GM12892 (cell line): ENCODE results near the gene ZBTB40.

Experiments used
- DNase-seq: peaks from one replicate; pipeline ENCODE4 v3.0.0; 2011; ENCODE audit not compliant: insufficient read length
- FAIRE-seq: peaks from 2 replicates; lab custom pipeline; 2011; peaks lifted over from hg19 to GRCh38; lab: Jason Lieb, UNC
- POLR2A ChIP-seq: IDR thresholded peaks from 2 replicates; pipeline ENCODE4 v1.6.1; 2011; ENCODE audit warnings: low read depth, low read length, control low read depth
- POLR2AphosphoS5 ChIP-seq: IDR thresholded peaks from 2 replicates; pipeline ENCODE4 v1.6.1; 2011; ENCODE audit warnings: low read depth, low read length, control low read depth
- TAF1 ChIP-seq: IDR thresholded peaks from 2 replicates; pipeline ENCODE4 v1.6.1; 2011; ENCODE audit warnings: low read depth, mild to moderate bottlenecking, control low read depth, low read length, borderline replicate concordance

The ZBTB40 gene

GRCh38 chr1:22500058-22500457, 48.4 kb downstream of the ZBTB40 start:
- TF ChIP-seq POLR2A (no peak), POLR2AphosphoS5 (no peak), TAF1 (no peak)
- no peak for FAIRE-seq
- no peak for DNase-seq

- no peak for FAIRE-seq
- TF ChIP-seq POLR2AphosphoS5 (no peak), TAF1 (no peak), POLR2A (no peak)
- DNase-seq = no peak
Measured at GRCh38 chr1:22500471-22500870, 48.8 kb downstream of the ZBTB40 start.

- DNase-seq = no peak
- TF ChIP-seq POLR2AphosphoS5 (no peak), POLR2A (no peak), TAF1 (no peak)
- FAIRE-seq = no peak
Measured at GRCh38 chr1:22502202-22502601, 50.6 kb downstream of the ZBTB40 start.

- FAIRE-seq (no peak), DNase-seq (no peak)
- no peak for TF ChIP-seq POLR2AphosphoS5
- TF ChIP-seq POLR2A = no peak
- TF ChIP-seq TAF1 = no peak
Measured at GRCh38 chr1:22503721-22504410, 52.2 kb downstream of the ZBTB40 start.

GRCh38 chr1:22506130-22506692, 54.6 kb downstream of the ZBTB40 start:
- TF ChIP-seq POLR2AphosphoS5 (no peak), POLR2A (no peak), TAF1 (no peak)
- FAIRE-seq (no peak), DNase-seq (no peak)

GRCh38 chr1:22507587-22507986, 55.9 kb downstream of the ZBTB40 start:
- no peak for TF ChIP-seq POLR2A
- TF ChIP-seq POLR2AphosphoS5 = no peak
- no peak for TF ChIP-seq TAF1

GRCh38 chr1:22508329-22508728, 56.7 kb downstream of the ZBTB40 start:
- DNase-seq (no peak), FAIRE-seq (no peak)
- TF ChIP-seq POLR2A = no peak
- TF ChIP-seq TAF1 = no peak
- TF ChIP-seq POLR2AphosphoS5 = no peak

More at GRCh38 chr1:22507587-22507986, 55.9 kb downstream of the ZBTB40 start:
- DNase-seq (no peak), FAIRE-seq (no peak)

- FAIRE-seq (no peak), DNase-seq (no peak)
- TF ChIP-seq POLR2AphosphoS5 (no peak), POLR2A (no peak), TAF1 (no peak)
Measured at GRCh38 chr1:22508991-22509390, 57.3 kb downstream of the ZBTB40 start.

- TF ChIP-seq TAF1 (no peak), POLR2A (no peak), POLR2AphosphoS5 (no peak)
- FAIRE-seq = no peak
- DNase-seq = no peak
Measured at GRCh38 chr1:22509815-22510214, 58.2 kb downstream of the ZBTB40 start.

GRCh38 chr1:22512873-22513272, 61.2 kb downstream of the ZBTB40 start:
- no peak for TF ChIP-seq POLR2A
- TF ChIP-seq POLR2AphosphoS5 = no peak
- TF ChIP-seq TAF1 = no peak
- FAIRE-seq (no peak), DNase-seq (no peak)

- no peak for DNase-seq
- no peak for TF ChIP-seq TAF1
- no peak for FAIRE-seq
Measured at GRCh38 chr1:22516906-22517571, 65.4 kb downstream of the ZBTB40 start.
